SK-N-SH (cell line): ENCODE measurements around the gene USP25. TPM values are rescaled to one million over a fixed set of nuclear protein-coding genes. Genes with fewer than 3 reads are reported as not detected.

Experiments
- CTCF ChIA-PET: fragments of 300-600, 350-600 bp; formaldehyde crosslinking; extraction: SDS; loops from one replicate; lab custom pipeline; 2021; lab: Yijun Ruan, JAX
- POLR2A ChIA-PET: fragments of 350-600 bp; sonication (Branson Sonifier 250); formaldehyde crosslinking; extraction: SDS; loops from one replicate; lab custom pipeline; 2020; ENCODE audit warnings: antibody characterized with exemption, inconsistent platforms; lab: Yijun Ruan, JAX
- DNase-seq: peaks from one replicate; pipeline ENCODE4 v3.0.0; 2012
- H2AFZ ChIP-seq: fragments of 200-600 bp; sonication (generic); 2 replicates; pipeline ENCODE4 v1.8.1; 2016; ENCODE audit warnings: antibody characterized with exemption, mild to moderate bottlenecking, low read depth
- H3F3A ChIP-seq: fragments of 200-600 bp; sonication (generic); replicated peaks from 2 replicates; pipeline ENCODE3; 2016; ENCODE audit warnings: antibody characterized with exemption, mild to moderate bottlenecking; ENCODE audit not compliant: insufficient read depth
- H3K27ac ChIP-seq, 2 experiments: fragments of 200-500 bp in 1 of 2; fragments of 200-600 bp in 1 of 2; sonication (Bioruptor generic) in 1 of 2; sonication (generic), shearing (Covaris generic) in 1 of 2; 2 replicates each; pipeline versions ENCODE4 v1.5.1 to v1.6.1; 2014 to 2016; ENCODE audit warnings: low read depth in 2 of 2, inconsistent platforms in 1 of 2, low read length in 1 of 2, mild to moderate bottlenecking in 1 of 2, mixed read lengths in 1 of 2
- H3K27me3 ChIP-seq: fragments of 200-600 bp; sonication (generic), shearing (Covaris generic); 2 replicates; pipeline ENCODE4 v1.6.1; 2016; ENCODE audit warnings: mixed run types; ENCODE audit not compliant: insufficient read depth
- H3K36me3 ChIP-seq, 2 experiments: fragments of 200-500 bp in 1 of 2; fragments of 200-600 bp in 1 of 2; sonication (Bioruptor generic) in 1 of 2; sonication (generic) in 1 of 2; replicated peaks in 1 of 2; 2 replicates each; pipeline versions ENCODE3 to v1.5.1; 2014 to 2016; ENCODE audit warnings: low read length in 1 of 2, mild to moderate bottlenecking in 1 of 2; ENCODE audit not compliant: insufficient read depth in 2 of 2, control insufficient read depth in 1 of 2
- H3K4me1 ChIP-seq, 2 experiments: fragments of 200-500 bp in 1 of 2; fragments of 200-600 bp in 1 of 2; sonication (Bioruptor generic) in 1 of 2; sonication (generic), shearing (Covaris generic) in 1 of 2; 2 replicates each; pipeline versions ENCODE4 v1.5.1 to v1.6.1; 2014 to 2016; ENCODE audit warnings: low read depth in 1 of 2, low read length in 1 of 2, mixed run types in 1 of 2; ENCODE audit not compliant: insufficient read depth in 2 of 2, control insufficient read depth in 1 of 2
- H3K4me2 ChIP-seq: fragments of 200-600 bp; sonication (generic), shearing (Covaris generic); 2 replicates; pipeline ENCODE4 v1.6.1; 2017; ENCODE audit warnings: mixed run types
- H3K4me3 ChIP-seq, 2 experiments: fragments of 200-500 bp in 1 of 2; fragments of 200-600 bp in 1 of 2; sonication (Bioruptor generic) in 1 of 2; sonication (generic), shearing (Covaris generic) in 1 of 2; 2 replicates each; pipeline versions ENCODE4 v1.5.1 to v1.8.1; 2014 to 2016; ENCODE audit warnings: low read depth in 2 of 2, inconsistent platforms in 1 of 2, low read length in 1 of 2, mild to moderate bottlenecking in 1 of 2, mixed read lengths in 1 of 2, moderate library complexity in 1 of 2
- H3K79me2 ChIP-seq: fragments of 200-600 bp; sonication (generic); 2 replicates; pipeline ENCODE4 v1.8.1; 2017; ENCODE audit warnings: mild to moderate bottlenecking; ENCODE audit not compliant: insufficient read depth
- H3K9ac ChIP-seq: fragments of 200-600 bp; sonication (generic); 2 replicates; pipeline ENCODE4 v1.6.1; 2017; ENCODE audit warnings: mixed run types
- H3K9me2 ChIP-seq: fragments of 200-600 bp; sonication (generic); 2 replicates; pipeline ENCODE4 v1.6.1; 2017; ENCODE audit warnings: mixed run types
- H3K9me3 ChIP-seq: fragments of 200-600 bp; sonication (generic); 2 replicates; pipeline ENCODE4 v1.6.1; 2017; ENCODE audit warnings: mixed run types, mild to moderate bottlenecking, moderate library complexity
- H4K20me1 ChIP-seq: fragments of 200-600 bp; sonication (generic); 2 replicates; pipeline ENCODE4 v1.6.1; 2017; ENCODE audit warnings: mild to moderate bottlenecking, mixed run types; ENCODE audit not compliant: insufficient read depth
- EP300 ChIP-seq, 2 experiments: IDR thresholded peaks; 2 replicates each; pipeline versions ENCODE4 v1.4.0 to v1.6.1; 2012; ENCODE audit warnings: borderline replicate concordance in 1 of 2, low read depth in 1 of 2, low read length in 1 of 2
- GABPA ChIP-seq: IDR thresholded peaks from 2 replicates; pipeline ENCODE4 v1.4.0; 2012; ENCODE audit warnings: low read depth, mild to moderate bottlenecking
- GATA2 ChIP-seq: sonication (generic); formaldehyde crosslinking; IDR thresholded peaks from 2 replicates; pipeline ENCODE4 v1.5.0; 2020; ENCODE audit warnings: mild to moderate bottlenecking, missing genetic modification reagents
- JUND ChIP-seq: IDR thresholded peaks from 2 replicates; pipeline ENCODE4 v1.4.0; 2012
- MAX ChIP-seq: IDR thresholded peaks from 2 replicates; pipeline ENCODE4 v1.4.0; 2012; ENCODE audit warnings: low read depth
- NFIC ChIP-seq: IDR thresholded peaks from 2 replicates; pipeline ENCODE4 v1.4.0; 2012; ENCODE audit warnings: borderline replicate concordance
- POLR2AphosphoS5 ChIP-seq: IDR thresholded peaks from 2 replicates; pipeline ENCODE4 v1.6.1; 2012; ENCODE audit warnings: low read depth, low read length
- REST ChIP-seq: IDR thresholded peaks from 2 replicates; pipeline ENCODE4 v1.6.1; 2012; ENCODE audit warnings: mild to moderate bottlenecking, low read depth, low read length, moderate library complexity
- SMC3 ChIP-seq: IDR thresholded peaks from 2 replicates; pipeline ENCODE4 v1.6.1; 2012; ENCODE audit warnings: low read depth, low read length, improper control_type of control experiment
- YY1 ChIP-seq: IDR thresholded peaks from 2 replicates; pipeline ENCODE4 v1.4.0; 2012; ENCODE audit warnings: low read depth, mild to moderate bottlenecking
- WGBS: methylation state at CpG from one replicate; pipeline ENCODE4 v1.1.6; 2017; ENCODE audit warnings: low lambda C conversion rate; 5-methylcytosine and 5-hydroxymethylcytosine counted together
- polyA plus RNA-seq, 3 experiments: library from polyadenylated mRNA; depleted of rRNA; stranded (reverse); fragments of >200 nt; gene quantifications; 2 replicates each; pipeline ENCODE4 v1.2.3, GENCODE V29; 2012
- TF ChIP-seq, protein P1 (sequence below): IDR thresholded peaks from 2 replicates; pipeline ENCODE4; 2012
- TF ChIP-seq, protein P2 (sequence below): fragments of 150-350 bp; IDR thresholded peaks from 2 replicates; pipeline ENCODE4 v1.6.1; 2017; ENCODE audit warnings: antibody characterized with exemption, low read length, low read depth, borderline replicate concordance
- TF ChIP-seq, protein P3 (sequence below): fragments of 200-600 bp; sonication (generic); IDR thresholded peaks from 2 replicates; pipeline ENCODE4 v1.6.1; 2017; ENCODE audit warnings: antibody characterized with exemption, mild to moderate bottlenecking, moderate library complexity

The USP25 gene
- polyA plus RNA-seq, 1 of the 3 experiments (the other 2 are of a cell fraction), result 4.6 TPM

DNA sequence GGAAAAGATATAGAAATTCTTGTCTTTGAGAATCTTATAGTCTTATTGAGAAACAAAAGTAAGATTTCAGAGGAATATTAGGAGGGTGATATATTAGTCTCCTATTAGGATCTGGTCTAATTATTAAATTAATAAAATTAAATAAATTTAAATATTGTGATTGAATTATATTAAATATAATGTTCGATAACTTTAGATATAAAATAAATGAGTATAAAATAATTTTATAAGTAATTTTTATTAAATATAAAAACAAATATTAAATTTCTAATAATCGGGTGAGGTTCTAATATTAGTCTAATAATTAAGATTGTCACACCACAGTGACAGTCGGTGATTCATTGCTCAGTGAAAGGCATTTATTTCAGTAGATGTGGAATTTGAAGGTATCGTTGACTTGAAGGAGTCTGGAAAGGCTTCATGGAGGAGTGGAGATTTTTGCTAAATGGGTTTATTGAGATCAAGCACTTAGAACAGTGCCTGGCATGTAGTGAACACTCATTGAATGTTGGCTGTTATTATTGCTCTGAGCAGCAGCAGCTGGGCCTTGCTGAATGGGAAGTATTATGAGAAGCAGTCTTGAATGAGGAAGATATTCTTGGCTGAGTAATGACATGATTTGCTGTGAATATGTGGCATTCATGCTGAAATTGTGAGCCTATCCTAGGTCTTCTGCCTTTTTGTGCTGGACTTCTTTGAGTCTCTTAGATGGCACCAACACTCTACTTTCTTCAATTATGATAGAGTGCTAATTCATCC lies 74.6 kb downstream of the USP25 start:
- WGBS, result 97% methylated on average over 4 of the region's 4 CpGs
- Histone ChIP-seq H3K79me2 (no peaks in the 10 kb centered on the region), H3K36me3 (peaks cover 0 to 7% of the 10 kb centered on the region in 2 experiments), H3F3A (no peaks in the 10 kb centered on the region), H3K27ac (no peak overlapping the region), H2AFZ (no peak overlapping the region), H3K27me3 (no peaks in the 10 kb centered on the region), H3K9me3 (no peaks in the 10 kb centered on the region), H3K4me1 (no peaks in the 10 kb centered on the region; a peak in 1 of 4 replicates), H3K9me2 (no peaks in the 10 kb centered on the region), H4K20me1 (no peaks in the 10 kb centered on the region), H3K4me2 (no peak overlapping the region), H3K9ac (no peak overlapping the region), H3K4me3 (no peak overlapping the region)
- ChIA-PET POLR2A (no interaction called here), CTCF (no interaction called here)
- TF ChIP-seq MAX (no peak), REST (no peak), YY1 (no peak), JUND (no peak), NFIC (no peak), GATA2 (no peak), SMC3 (no peak)
- TF ChIP-seq, protein P1, sequence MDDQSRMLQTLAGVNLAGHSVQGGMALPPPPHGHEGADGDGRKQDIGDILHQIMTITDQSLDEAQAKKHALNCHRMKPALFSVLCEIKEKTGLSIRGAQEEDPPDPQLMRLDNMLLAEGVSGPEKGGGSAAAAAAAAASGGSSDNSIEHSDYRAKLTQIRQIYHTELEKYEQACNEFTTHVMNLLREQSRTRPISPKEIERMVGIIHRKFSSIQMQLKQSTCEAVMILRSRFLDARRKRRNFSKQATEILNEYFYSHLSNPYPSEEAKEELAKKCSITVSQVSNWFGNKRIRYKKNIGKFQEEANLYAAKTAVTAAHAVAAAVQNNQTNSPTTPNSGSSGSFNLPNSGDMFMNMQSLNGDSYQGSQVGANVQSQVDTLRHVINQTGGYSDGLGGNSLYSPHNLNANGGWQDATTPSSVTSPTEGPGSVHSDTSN, result no peak
- DNase-seq, result no peak

- H4K20me1 ChIP-seq, result no peaks in the 10 kb centered on the region
- no peak overlapping the region for H2AFZ ChIP-seq
- H3K79me2 ChIP-seq, result no peaks in the 10 kb centered on the region
- peaks cover 2 to 9% of the 10 kb centered on the region in 2 experiments for H3K36me3 ChIP-seq
- WGBS, result 95% methylated on average over 7 of the region's 7 CpGs
- H3K4me3 ChIP-seq, result no peak overlapping the region
- no peak overlapping the region for H3K4me2 ChIP-seq
- H3K9me2 ChIP-seq, result no peaks in the 10 kb centered on the region
- no peak overlapping the region for H3K9ac ChIP-seq
- H3K27me3 ChIP-seq, result no peaks in the 10 kb centered on the region
- no peak overlapping the region for H3K27ac ChIP-seq
- CTCF ChIA-PET, result interaction anchor here (0.7 kb wide), 1 partner anchor 12 kb away, joined by 3 read pairs; no protein-coding TSS in a partner anchor
- no peaks in the 10 kb centered on the region for H3F3A ChIP-seq
- no peaks in the 10 kb centered on the region; a peak in 2 of 4 replicates for H3K4me1 ChIP-seq
- POLR2A ChIA-PET, result no interaction called here
- no peaks in the 10 kb centered on the region for H3K9me3 ChIP-seq
- DNase-seq, result no peak
- TF ChIP-seq, protein P1, result no peak
- TF ChIP-seq, protein P2, sequence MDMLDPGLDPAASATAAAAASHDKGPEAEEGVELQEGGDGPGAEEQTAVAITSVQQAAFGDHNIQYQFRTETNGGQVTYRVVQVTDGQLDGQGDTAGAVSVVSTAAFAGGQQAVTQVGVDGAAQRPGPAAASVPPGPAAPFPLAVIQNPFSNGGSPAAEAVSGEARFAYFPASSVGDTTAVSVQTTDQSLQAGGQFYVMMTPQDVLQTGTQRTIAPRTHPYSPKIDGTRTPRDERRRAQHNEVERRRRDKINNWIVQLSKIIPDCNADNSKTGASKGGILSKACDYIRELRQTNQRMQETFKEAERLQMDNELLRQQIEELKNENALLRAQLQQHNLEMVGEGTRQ, result no peak
- no peak for TF ChIP-seq GABPA
- TF ChIP-seq EP300 (IDR thresholded peaks at IDR 0.05; ENCODE audit: borderline replicate concordance in 1 of 2, low read depth in 1 of 2, low read length in 1 of 2), result no peak
- TF ChIP-seq, protein P3, sequence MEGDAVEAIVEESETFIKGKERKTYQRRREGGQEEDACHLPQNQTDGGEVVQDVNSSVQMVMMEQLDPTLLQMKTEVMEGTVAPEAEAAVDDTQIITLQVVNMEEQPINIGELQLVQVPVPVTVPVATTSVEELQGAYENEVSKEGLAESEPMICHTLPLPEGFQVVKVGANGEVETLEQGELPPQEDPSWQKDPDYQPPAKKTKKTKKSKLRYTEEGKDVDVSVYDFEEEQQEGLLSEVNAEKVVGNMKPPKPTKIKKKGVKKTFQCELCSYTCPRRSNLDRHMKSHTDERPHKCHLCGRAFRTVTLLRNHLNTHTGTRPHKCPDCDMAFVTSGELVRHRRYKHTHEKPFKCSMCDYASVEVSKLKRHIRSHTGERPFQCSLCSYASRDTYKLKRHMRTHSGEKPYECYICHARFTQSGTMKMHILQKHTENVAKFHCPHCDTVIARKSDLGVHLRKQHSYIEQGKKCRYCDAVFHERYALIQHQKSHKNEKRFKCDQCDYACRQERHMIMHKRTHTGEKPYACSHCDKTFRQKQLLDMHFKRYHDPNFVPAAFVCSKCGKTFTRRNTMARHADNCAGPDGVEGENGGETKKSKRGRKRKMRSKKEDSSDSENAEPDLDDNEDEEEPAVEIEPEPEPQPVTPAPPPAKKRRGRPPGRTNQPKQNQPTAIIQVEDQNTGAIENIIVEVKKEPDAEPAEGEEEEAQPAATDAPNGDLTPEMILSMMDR, result no peak
- TF ChIP-seq POLR2AphosphoS5, result no peak
- no peak for TF ChIP-seq REST
These were observed 79.3 kb downstream of the USP25 start for GRCh38 chr21:15809065-15809464.
